IMR-90 (cell line): ENCODE data around the gene CDHR1.

Source experiments
- CTCF ChIP-seq: conservative IDR thresholded peaks from 2 replicates; pipeline ENCODE4 v1.5.1; 2012; ENCODE audit warnings: mild to moderate bottlenecking, low read depth, low read length, improper control_type of control experiment
- MAZ ChIP-seq: IDR thresholded peaks from 2 replicates; pipeline ENCODE4 v1.6.1; 2012; ENCODE audit warnings: low read depth, mild to moderate bottlenecking, low read length, improper control_type of control experiment, moderate library complexity, borderline replicate concordance
- POLR2A ChIP-seq: IDR thresholded peaks from 2 replicates; pipeline ENCODE4 v1.6.1; 2012; ENCODE audit warnings: mild to moderate bottlenecking, low read depth, low read length

GRCh38 chr10:84184517-84184916 is 9.8 kb upstream of the CDHR1 start:
- TF ChIP-seq CTCF: no peak
- no peak for TF ChIP-seq POLR2A
- TF ChIP-seq MAZ: no peak
